GM18526 (cell line): ENCODE data around the gene AATF.

Experiments
- POLR2A ChIP-seq: IDR thresholded peaks from 3 replicates; pipeline ENCODE4 v1.6.1; 2011; ENCODE audit not compliant: insufficient read length; ENCODE audit errors: extremely low read depth

AATF gene

GRCh38 chr17:36977568-36977967, 28.8 kb downstream of the AATF start:
- no peak for TF ChIP-seq POLR2A

- TF ChIP-seq POLR2A: no peak
Measured at GRCh38 chr17:36978810-36979564, 30.2 kb downstream of the AATF start.

GRCh38 chr17:36979565-36979941, 30.8 kb downstream of the AATF start:
- no peak for TF ChIP-seq POLR2A

- no peak for TF ChIP-seq POLR2A
Measured at GRCh38 chr17:36980280-36980761, 31.6 kb downstream of the AATF start.

GRCh38 chr17:36983618-36984017, 34.9 kb downstream of the AATF start:
- no peak for TF ChIP-seq POLR2A

GRCh38 chr17:36989173-36989572, 40.4 kb downstream of the AATF start:
- no peak for TF ChIP-seq POLR2A

GRCh38 chr17:36992701-36993100, 43.9 kb downstream of the AATF start:
- no peak for TF ChIP-seq POLR2A

GRCh38 chr17:36993227-36993626, 44.5 kb downstream of the AATF start:
- no peak for TF ChIP-seq POLR2A

GRCh38 chr17:36994438-36994837, 45.7 kb downstream of the AATF start:
- no peak for TF ChIP-seq POLR2A

GRCh38 chr17:36999471-36999870, 50.7 kb downstream of the AATF start:
- no peak for TF ChIP-seq POLR2A

- no peak for TF ChIP-seq POLR2A
Measured at GRCh38 chr17:37016780-37017179, 68.0 kb downstream of the AATF start.

GRCh38 chr17:37017404-37017803, 68.7 kb downstream of the AATF start:
- TF ChIP-seq POLR2A: no peak

GRCh38 chr17:37019117-37019740, 70.5 kb downstream of the AATF start:
- no peak for TF ChIP-seq POLR2A

- TF ChIP-seq POLR2A: no peak
Measured at GRCh38 chr17:37019741-37020129, 71.0 kb downstream of the AATF start.

GRCh38 chr17:37024181-37024637, 75.5 kb downstream of the AATF start:
- no peak for TF ChIP-seq POLR2A

- no peak for TF ChIP-seq POLR2A
Measured at GRCh38 chr17:37025238-37025637, 76.5 kb downstream of the AATF start.
